Esophagus muscularis mucosa (tissue), 4 donors: ENCODE data around the gene C16orf78.

Source experiments
- EP300 ChIP-seq: sonication (generic); formaldehyde crosslinking; IDR thresholded peaks from one replicate; pipeline ENCODE4 v1.6.1; 2017; ENCODE audit warnings: antibody characterized with exemption
- POLR2A ChIP-seq: fragments of 450-650 bp; IDR thresholded peaks from one replicate; pipeline ENCODE4 v1.6.1; 2017; ENCODE audit warnings: antibody characterized with exemption, moderate library complexity, mild to moderate bottlenecking, low read depth
- POLR2AphosphoS5 ChIP-seq, 2 donors: sonication (generic); formaldehyde crosslinking; IDR thresholded peaks; one replicate each; pipeline ENCODE4 v1.6.1; 2017; ENCODE audit warnings: antibody characterized with exemption in 2 of 2
- TF ChIP-seq, protein P1 (sequence below), 3 experiments: fragments of 200-600 bp in 2 of 3; fragments of 450-650 bp in 1 of 3; sonication (generic) in 2 of 3; IDR thresholded peaks; one replicate each; pipeline ENCODE4 v1.5.1; 2017 to 2019; ENCODE audit warnings: antibody characterized with exemption in 3 of 3, mild to moderate bottlenecking in 2 of 3, moderate library complexity in 1 of 3

DNA sequence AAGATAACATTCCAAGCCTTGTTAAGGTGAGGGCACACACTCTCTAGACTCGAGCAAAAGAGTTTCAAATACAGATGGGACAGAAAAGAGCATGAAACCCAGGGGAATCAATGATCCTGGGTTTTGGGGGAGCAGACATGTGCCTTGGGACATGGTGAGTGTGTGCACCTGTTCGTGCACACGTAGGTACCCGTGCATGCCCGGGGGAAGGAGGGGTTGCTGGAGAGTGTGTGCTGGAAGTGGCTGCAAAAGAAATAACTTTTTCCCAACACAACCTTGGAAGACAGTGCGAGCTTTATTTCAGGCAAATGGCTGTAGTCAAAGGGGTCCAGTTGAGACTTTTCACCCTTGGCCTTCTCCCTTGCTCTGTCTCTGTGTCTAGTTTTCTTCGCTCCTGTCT, 62.6 kb downstream of the C16orf78 start:
- TF ChIP-seq, protein P1, sequence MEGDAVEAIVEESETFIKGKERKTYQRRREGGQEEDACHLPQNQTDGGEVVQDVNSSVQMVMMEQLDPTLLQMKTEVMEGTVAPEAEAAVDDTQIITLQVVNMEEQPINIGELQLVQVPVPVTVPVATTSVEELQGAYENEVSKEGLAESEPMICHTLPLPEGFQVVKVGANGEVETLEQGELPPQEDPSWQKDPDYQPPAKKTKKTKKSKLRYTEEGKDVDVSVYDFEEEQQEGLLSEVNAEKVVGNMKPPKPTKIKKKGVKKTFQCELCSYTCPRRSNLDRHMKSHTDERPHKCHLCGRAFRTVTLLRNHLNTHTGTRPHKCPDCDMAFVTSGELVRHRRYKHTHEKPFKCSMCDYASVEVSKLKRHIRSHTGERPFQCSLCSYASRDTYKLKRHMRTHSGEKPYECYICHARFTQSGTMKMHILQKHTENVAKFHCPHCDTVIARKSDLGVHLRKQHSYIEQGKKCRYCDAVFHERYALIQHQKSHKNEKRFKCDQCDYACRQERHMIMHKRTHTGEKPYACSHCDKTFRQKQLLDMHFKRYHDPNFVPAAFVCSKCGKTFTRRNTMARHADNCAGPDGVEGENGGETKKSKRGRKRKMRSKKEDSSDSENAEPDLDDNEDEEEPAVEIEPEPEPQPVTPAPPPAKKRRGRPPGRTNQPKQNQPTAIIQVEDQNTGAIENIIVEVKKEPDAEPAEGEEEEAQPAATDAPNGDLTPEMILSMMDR (IDR thresholded peaks at IDR 0.05) = no peak
- no peak for TF ChIP-seq EP300
- no peak for TF ChIP-seq POLR2A
- no peak for TF ChIP-seq POLR2AphosphoS5 (IDR thresholded peaks at IDR 0.05)
